ENCODE measurements around the gene DMAC2L.

- TF ChIP-seq CTCF (IDR thresholded peaks at IDR 0.05) (no peak), POLR2AphosphoS5 (IDR thresholded peaks at IDR 0.05) (no peak), POLR2A (IDR thresholded peaks at IDR 0.05) (no peak)
These were observed 20.9 kb downstream of the DMAC2L start for GRCh38 chr14:50333014-50333509.
